NCI-H1417 (cell line): ENCODE results near the gene RWDD3.

Source experiments
- DNase-seq, 3 experiments: peaks; one replicate each; lab custom pipeline; 2025; lab: John Stamatoyannopoulos, UW

Gene RWDD3

GRCh38 chr1:95233737-95234500, at the start of gene RWDD3:
TSS of gene RWDD3 (plus strand) at chr1:95234210. CDS start at chr1:95234231, 21 bp downstream.
- peak; percentile 81 to 84 (median 83) for DNase-seq

DNA sequence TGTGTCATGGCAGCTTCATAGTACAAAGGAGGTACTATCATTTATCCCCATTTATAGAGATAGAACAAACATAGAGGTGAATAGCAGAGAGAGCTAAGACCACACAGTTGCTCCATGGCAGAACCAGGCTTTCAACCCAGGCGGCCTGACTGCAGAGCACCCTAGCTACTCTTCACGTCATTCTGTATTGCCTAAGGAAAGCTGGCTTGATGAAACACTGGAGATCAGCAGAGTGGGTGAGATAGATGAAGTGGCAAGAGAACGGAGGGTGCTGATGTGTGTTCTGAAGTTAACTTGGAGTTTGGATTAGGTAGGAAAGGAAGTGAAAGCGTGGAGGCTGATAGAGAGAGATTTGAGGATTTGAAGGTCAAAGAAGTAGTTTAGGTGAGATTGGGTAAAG, 47.9 kb upstream of the RWDD3 start:
- no peak for DNase-seq

DNA sequence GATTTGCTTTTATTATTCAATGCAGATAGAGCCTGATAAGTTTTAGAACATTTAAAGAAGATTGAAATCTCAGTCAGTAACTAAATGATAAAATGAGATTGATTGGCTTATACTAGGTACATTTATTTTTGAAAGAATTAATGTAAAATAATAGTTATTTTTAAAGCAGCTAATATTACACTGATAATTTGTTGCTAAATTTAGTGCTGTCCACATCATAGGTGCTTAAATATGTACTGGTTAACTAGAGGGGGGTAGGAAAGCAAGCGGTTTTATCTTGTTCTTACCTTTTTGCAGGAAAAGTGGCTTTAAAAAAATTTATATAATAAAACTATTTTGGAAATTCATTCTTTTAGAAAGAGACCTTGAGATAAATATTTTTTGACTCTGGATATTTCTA, 40.4 kb upstream of the RWDD3 start:
- no peak for DNase-seq

DNA sequence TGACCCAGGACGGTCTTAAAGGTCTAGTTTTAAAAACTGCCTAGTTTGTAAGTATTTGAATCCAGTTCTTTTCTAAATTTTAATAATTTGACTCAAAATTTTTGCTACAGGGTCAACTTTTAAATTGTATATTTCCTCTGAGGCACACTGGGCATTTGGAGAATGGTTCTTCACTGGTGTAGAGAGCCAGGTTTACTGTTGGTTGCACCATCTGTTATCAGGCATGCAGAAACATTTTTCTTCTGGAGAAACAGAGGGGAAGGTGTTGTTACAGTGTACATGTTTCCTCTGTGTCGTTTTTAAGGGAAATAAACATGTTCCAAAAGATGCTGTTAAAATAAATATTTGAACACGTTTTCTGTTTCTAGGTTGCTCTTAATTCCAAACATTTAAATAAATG, 39.0 kb upstream of the RWDD3 start:
- DNase-seq: no peak

- DNase-seq: no peak
Measured at GRCh38 chr1:95196017-95196416, 38.0 kb upstream of the RWDD3 start.

- peak in 2 of 3 experiments; percentile 17 to 54 for DNase-seq
Measured at GRCh38 chr1:95197616-95198252, 36.3 kb upstream of the RWDD3 start.

DNA sequence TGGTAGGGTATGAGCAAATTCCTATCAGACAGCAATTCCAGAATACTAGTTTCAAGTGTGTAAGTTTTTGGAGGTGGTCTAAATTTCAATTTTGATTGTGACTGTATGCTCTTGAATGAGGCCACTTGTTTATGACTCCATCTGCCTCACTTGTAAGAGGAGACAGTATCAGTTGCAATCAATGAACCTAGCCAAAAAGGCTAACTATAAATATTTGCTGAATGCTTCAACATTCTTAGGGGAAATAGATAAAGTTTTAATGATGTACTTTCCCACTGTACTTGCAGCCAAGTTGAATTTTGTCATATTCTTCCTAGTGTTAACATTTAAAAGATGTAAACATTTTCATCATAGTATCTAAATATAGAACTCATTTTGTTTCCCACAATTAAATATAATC, 32.1 kb upstream of the RWDD3 start:
- no peak for DNase-seq

- no peak for DNase-seq
Measured at GRCh38 chr1:95203908-95204437, 30.0 kb upstream of the RWDD3 start.

- no peak for DNase-seq
Measured at GRCh38 chr1:95206514-95206913, 27.5 kb upstream of the RWDD3 start.

DNA sequence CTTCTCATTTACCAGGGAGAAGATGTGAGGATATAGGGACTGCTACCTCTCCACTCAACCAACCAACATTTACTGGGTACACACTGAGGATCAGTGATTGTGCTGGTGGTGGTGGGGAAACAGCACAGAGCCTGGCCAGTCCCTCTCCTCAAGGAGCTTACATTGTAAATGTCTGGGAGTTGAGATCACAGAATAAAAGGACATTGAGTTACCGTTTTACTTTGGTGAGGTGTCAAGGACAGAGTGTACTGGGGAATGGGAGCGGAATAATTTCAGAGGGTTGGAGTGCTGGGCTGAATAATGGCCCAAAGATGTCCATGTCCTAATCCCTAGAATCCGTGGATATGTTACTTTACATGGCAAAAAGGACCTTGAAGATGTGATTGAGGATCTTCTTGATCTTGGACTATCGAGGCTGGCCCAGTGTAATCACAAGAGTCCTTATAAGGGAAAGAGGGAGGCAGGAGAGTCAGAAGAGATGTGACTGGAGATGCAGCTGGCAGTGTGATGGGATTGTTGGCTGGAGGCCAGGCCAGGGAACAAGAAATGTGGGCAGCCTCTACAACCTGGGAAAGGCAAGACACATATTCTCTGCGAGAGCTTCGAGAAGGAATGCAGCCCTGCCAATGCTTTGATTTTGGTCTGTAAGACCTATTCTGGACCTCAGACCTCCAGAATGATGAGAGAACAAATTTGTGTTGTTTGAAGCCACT, 26.6 kb upstream of the RWDD3 start:
- peak in 1 of 3 experiments; percentile 32 for DNase-seq

- peak in 1 of 3 experiments; percentile 5 for DNase-seq
Measured at GRCh38 chr1:95208876-95209275, 25.1 kb upstream of the RWDD3 start.

GRCh38 chr1:95209291-95209690, 24.7 kb upstream of the RWDD3 start:
- DNase-seq: no peak

DNA sequence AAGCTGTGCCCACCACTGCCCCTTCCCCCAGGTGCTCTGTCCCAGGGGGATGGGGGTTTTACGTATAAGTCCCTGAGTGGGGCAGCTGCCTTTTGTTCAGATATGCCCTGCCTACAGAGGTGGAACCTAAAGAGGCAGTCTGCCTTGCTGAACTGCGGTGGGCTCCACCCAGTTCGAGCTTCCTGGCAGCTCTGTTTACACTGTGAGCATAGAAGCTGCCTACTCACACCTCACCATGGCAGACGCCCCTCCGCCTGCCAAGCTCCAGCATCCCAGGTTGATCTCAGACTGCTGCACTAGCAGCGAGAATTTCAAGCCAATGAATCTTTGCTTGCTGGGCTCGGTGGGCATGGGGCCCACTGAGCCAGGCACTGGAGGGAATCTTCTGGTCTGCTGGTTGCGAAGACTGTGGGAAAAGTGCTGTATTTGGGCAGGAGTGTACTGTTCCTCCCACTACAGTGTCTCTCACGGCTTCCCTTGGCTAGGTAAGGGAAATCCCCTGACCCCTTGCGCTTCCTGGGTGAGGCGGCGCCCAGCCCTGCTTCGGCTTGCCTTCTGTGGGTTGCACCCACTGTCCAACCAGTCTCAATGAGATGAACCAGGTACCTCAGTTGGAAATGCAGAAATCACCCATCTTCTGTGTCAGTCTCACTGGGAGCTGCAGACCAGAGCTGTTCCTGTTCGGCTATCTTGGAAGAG, 17.6 kb upstream of the RWDD3 start:
- no peak for DNase-seq

DNA sequence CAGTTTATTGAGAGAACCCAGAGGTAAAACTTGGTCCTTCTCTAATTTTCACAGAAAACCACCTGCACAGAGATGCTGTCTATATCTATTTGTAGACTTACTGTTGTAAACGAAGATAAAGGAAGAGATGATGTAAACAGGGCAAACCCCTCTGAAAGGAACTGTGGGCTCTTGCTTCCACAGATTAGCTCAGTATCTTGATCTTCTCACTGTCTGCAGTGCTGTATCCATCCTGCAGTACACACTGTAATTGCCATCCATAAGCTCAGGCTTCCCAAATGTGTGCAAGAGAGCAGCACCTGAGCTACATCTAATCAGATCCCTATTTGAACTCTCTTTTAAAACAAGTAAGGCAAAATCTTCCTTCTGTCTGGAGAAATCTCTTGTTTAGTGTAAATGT, 16.6 kb upstream of the RWDD3 start:
- DNase-seq: peak in 1 of 3 experiments; percentile 64

DNA sequence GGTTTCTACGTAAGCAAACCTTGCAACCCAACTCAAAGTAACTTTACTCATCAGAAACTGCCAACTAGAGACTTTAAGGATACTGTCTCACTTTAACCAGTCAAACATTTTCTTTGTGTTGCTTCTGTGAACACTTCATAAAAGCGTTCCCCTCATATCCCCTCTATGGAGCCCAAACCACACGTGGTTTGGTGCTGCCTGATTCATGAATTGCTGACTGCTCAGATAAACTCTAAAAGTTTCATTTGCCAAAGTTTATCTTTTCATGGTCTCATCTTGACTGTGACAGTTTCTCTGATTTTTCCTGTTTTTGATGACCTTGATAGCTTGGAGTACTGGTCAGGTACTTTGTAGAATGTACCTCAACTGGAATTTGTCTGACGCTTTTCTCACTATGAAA, 14.6 kb upstream of the RWDD3 start:
- no peak for DNase-seq

DNA sequence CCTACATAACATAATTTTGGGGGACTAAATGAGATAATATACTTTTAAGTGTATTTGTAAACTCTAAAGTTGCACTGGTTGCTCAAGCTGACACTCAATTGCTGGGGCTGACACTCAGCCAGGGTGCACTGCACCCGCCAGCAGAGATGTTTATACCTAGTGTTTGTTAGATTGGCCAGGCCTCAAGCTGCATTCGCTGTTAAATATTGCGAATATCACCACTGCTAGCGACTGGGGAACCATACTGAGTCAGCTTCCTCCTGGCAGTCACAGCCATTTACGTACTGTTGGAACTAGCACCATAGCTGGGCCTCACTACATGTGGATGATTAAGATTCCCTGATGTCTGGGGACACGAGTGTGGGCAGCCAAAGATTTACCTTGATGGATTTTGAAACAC, 12.7 kb upstream of the RWDD3 start:
- DNase-seq: no peak

- no peak for DNase-seq
Measured at GRCh38 chr1:95222629-95223028, 11.4 kb upstream of the RWDD3 start.

DNA sequence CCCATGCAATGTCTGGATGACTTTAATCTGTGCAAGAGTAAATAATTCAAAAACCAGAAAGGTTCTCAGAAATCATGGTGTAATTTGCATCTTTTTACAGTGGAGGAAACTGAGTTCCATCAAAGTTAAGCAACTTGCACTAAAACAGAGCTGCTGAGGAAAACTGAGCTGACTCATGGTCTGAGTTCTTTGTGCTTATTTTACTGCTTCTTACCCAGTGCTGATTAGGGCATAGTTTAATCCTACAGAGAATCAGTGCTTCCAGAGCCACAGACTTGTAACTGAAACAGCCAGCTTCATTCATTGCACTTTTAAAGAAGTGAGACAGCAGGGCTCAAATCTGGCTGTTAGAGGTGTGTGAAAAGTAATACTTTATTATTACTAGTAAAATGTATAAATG, 10.9 kb upstream of the RWDD3 start:
- DNase-seq: no peak

DNA sequence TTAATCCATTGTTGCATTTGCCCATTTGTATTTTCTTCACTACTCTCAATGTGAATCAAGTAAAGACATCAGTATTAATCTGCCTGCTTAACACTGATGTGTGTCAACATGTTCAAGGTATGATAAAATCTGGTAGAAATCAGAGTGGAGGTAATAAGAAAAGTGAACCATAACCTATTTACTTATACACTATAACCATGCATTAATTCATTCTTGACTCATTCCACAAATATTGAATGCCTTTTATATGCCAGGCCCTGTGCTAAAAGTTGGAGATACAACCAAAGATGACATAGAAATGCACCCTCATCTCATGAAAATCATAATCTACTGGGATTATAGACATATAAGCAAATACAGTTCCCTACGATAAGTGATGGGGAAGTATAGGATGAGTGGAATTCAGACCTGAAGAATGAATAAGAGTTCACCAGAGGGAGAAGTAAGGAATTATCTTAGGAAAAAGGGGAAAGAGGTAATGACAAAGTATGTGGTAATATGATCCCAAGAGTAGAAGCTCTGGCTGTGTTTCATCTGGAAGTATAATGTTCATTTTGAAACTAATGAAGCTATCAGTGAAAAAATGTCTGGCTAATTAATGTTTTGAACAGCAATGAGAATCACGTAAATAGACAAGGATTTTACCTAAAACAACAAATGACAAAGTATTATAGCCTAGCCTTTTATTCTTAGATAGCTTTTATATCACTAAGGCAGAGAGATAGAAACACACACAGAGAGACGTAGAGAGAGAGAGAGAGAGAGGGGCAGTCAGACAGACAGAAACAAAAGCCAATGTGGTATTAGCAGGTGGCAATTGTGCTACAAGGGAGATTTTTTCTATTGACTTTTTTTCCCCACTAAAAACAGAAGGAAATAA, 7.0 kb upstream of the RWDD3 start:
- no peak for DNase-seq

DNA sequence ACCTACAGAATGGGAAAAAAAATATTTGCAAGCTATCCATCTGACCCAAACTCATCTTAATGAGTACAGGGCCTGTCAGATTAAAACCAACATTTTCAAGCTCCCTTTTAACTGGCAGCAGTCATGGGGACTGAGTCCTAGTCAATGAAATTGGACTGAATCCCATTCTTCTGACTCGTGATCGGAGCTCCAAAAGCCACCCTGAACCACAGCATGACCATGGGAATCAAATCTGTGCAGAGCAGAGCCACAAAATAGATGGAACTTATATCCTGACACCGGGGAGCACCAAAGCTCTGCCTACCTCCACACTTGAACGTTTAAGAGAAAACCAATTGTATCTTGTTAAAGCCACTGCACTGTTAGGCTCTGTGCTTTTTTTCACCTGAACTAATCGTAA, 5.0 kb upstream of the RWDD3 start:
- no peak for DNase-seq

GRCh38 chr1:95229706-95230105, 4.3 kb upstream of the RWDD3 start:
- DNase-seq: no peak
